T-cell (primary cell): ENCODE measurements around the gene TRIM14. TPM values are rescaled to one million over a fixed set of nuclear protein-coding genes. Genes with fewer than 3 reads are reported as not detected.
"Not testable (repeated sequence)": the region's sequence is repeated elsewhere in the genome, so short reads cannot be mapped to it uniquely, and the experiment has no call there.

Source experiments
- ATAC-seq, 4 experiments: fragments of 200-7000 bp in 3 of 4; fragments of 150-1000 bp in 1 of 4; cut with Tn5 transposase; replicated peaks in 1 of 4; 1 replicate in 3 of 4; 2 replicates in 1 of 4; pipeline ENCODE4 v1.10.0; 2021; ENCODE audit warnings: moderate library complexity in 3 of 4, mild to moderate bottlenecking in 2 of 4, moderate number of reproducible peaks in 1 of 4
- CTCF ChIA-PET, 2 donors: fragments of 300-600 bp; sonication (Branson Sonifier 250); formaldehyde crosslinking; loops; one replicate each; lab custom pipeline; 2022; ENCODE audit warnings: antibody characterized with exemption in 2 of 2; lab: Charles Lee
- POLR2A ChIA-PET, 2 donors: fragments of 300-600 bp; sonication (Branson Sonifier 250); formaldehyde crosslinking; loops; one replicate each; lab custom pipeline; 2022; ENCODE audit warnings: antibody characterized with exemption in 2 of 2; lab: Charles Lee
- DNase-seq, 35 experiments: peaks; one replicate each; pipeline versions ENCODE4 v3.0.0 to v3.0.0-alpha.2; 2013 to 2023
- H3K27ac ChIP-seq: one replicate; pipeline ENCODE4 v1.5.1; 2013; ENCODE audit warnings: low read length
- H3K27me3 ChIP-seq, 2 experiments: replicated peaks in 1 of 2; 1 replicate in 1 of 2; 2 replicates in 1 of 2; pipeline versions ENCODE4 v1.6.1 to v1.7.0; 2013; ENCODE audit warnings: low read length in 1 of 2, mixed read lengths in 1 of 2; ENCODE audit not compliant: control insufficient read depth in 2 of 2, insufficient read depth in 2 of 2; ENCODE audit errors: extremely low read depth in 1 of 2
- H3K36me3 ChIP-seq, 2 donors: 1 replicate in 1 of 2; 2 replicates in 1 of 2; pipeline versions ENCODE4 v1.6.1 to v1.7.0; 2013; ENCODE audit warnings: low read length in 1 of 2; ENCODE audit not compliant: control insufficient read depth in 2 of 2, insufficient read depth in 1 of 2; ENCODE audit errors: extremely low read depth in 1 of 2
- H3K4me1 ChIP-seq, 2 experiments: 1 replicate in 1 of 2; 2 replicates in 1 of 2; pipeline versions ENCODE4 v1.6.1 to v1.7.0; 2013; ENCODE audit warnings: low read length in 2 of 2, mixed read lengths in 1 of 2; ENCODE audit not compliant: insufficient read depth in 2 of 2, control insufficient read depth in 1 of 2; ENCODE audit errors: extremely low read depth in 1 of 2
- H3K4me3 ChIP-seq, 2 donors: 1 replicate in 1 of 2; 2 replicates in 1 of 2; pipeline versions ENCODE4 v1.5.1 to v1.7.0; 2013; ENCODE audit warnings: mild to moderate bottlenecking in 2 of 2, low read length in 1 of 2, moderate library complexity in 1 of 2; ENCODE audit not compliant: control insufficient read depth in 1 of 2; ENCODE audit errors: extremely low read depth in 1 of 2
- H3K9me3 ChIP-seq: 2 replicates; pipeline ENCODE4 v1.7.0; 2013
- H3K27ac Mint-ChIP-seq, 2 donors: one replicate each; pipeline ENCODE4 v1.8.0; 2020 to 2021; ENCODE audit warnings: mild to moderate bottlenecking in 2 of 2, mixed read lengths in 2 of 2
- H3K27me3 Mint-ChIP-seq, 2 donors: one replicate each; pipeline ENCODE4 v1.8.0; 2021 to 2022; ENCODE audit warnings: mixed read lengths in 2 of 2
- H3K36me3 Mint-ChIP-seq: one replicate; pipeline ENCODE4 v1.8.0; 2021; ENCODE audit warnings: mixed read lengths
- H3K4me1 Mint-ChIP-seq, 3 donors: one replicate each; pipeline ENCODE4 v1.8.0; 2020 to 2022; ENCODE audit warnings: mixed read lengths in 3 of 3, mild to moderate bottlenecking in 1 of 3
- H3K4me3 Mint-ChIP-seq, 3 donors: one replicate each; pipeline ENCODE4 v1.8.0; 2020 to 2022; ENCODE audit warnings: mild to moderate bottlenecking in 3 of 3, mixed read lengths in 3 of 3, moderate library complexity in 3 of 3
- H3K9me3 Mint-ChIP-seq, 3 donors: one replicate each; pipeline ENCODE4 v1.8.0; 2020 to 2022; ENCODE audit warnings: mixed read lengths in 3 of 3
- WGBS: methylation state at CpG from one replicate; pipeline ENCODE4 v1.1.5; 2013; ENCODE audit warnings: missing lambda C conversion rate; ENCODE audit not compliant: insufficient coverage; 5-methylcytosine and 5-hydroxymethylcytosine counted together
- total RNA-seq, 35 experiments: library from RNA in 6 of 35; stranded (reverse) in 6 of 35; fragments of 120-200 nt in 1 of 35; gene quantifications; one replicate each; pipeline versions ENCODE4 v1.2.1 to v1.2.4 and lab custom pipeline; 2013 to 2026

Gene TRIM14
- total RNA-seq, 5 donors from 2014 or later (not counting 1 experiment from before 2014, with no cell fraction given) = 75.7 to 98.9 (median 85.3) TPM

- H3K27ac Mint-ChIP-seq = no peak overlapping the region
- peaks cover 0 to 10% (median 0%) of the 10 kb centered on the region in 3 donors for H3K4me1 Mint-ChIP-seq
- no CpG with 5 or more reads among the region's 1 CpG for WGBS
- Histone ChIP-seq H3K4me1 (no peaks in the 10 kb centered on the region), H3K4me3 (no peak overlapping the region), H3K36me3 (peaks cover 0 to 2% of the 10 kb centered on the region in 2 donors), H3K9me3 (no peaks in the 10 kb centered on the region), H3K27me3 (no peaks in the 10 kb centered on the region), H3K27ac (no peak overlapping the region)
- no peak for DNase-seq
- H3K4me3 Mint-ChIP-seq = no peak overlapping the region
- ChIA-PET CTCF (interaction anchor here (0.6 to 0.7 kb wide), 2 partner anchors 9 to 99 kb away, joined by 3 to 9 read pairs; no protein-coding TSS in a partner anchor), POLR2A (no interaction called here)
- no peaks in the 10 kb centered on the region for H3K27me3 Mint-ChIP-seq
- peaks cover 13% of the 10 kb centered on the region for H3K36me3 Mint-ChIP-seq
- no peaks in the 10 kb centered on the region for H3K9me3 Mint-ChIP-seq
- no peak for ATAC-seq
Measured at GRCh38 chr9:98024702-98025101, 94.3 kb downstream of the TRIM14 start.

- no peak overlapping the region for H3K4me3 ChIP-seq
- POLR2A ChIA-PET = no interaction called here
- DNase-seq = no peak
- Mint-ChIP-seq H3K27ac (no peak overlapping the region), H3K4me1 (peaks cover 0 to 10% (median 0%) of the 10 kb centered on the region in 3 donors), H3K27me3 (no peaks in the 10 kb centered on the region), H3K4me3 (no peak overlapping the region), H3K36me3 (peaks cover 22% of the 10 kb centered on the region), H3K9me3 (no peaks in the 10 kb centered on the region)
- no peaks in the 10 kb centered on the region for H3K27me3 ChIP-seq
- CTCF ChIA-PET = no interaction called here
- ATAC-seq = no peak
- H3K4me1 ChIP-seq = no peaks in the 10 kb centered on the region
- no peaks in the 10 kb centered on the region for H3K9me3 ChIP-seq
- no peak overlapping the region for H3K27ac ChIP-seq
- H3K36me3 ChIP-seq = peaks cover 0 to 21% of the 10 kb centered on the region in 2 donors
- 100% methylated on average over 3 of the region's 8 CpGs for WGBS
Measured at GRCh38 chr9:98022447-98022846, 96.6 kb downstream of the TRIM14 start.

GRCh38 chr9:98021306-98022040 lies 97.5 kb downstream of the TRIM14 start:
- Histone ChIP-seq H3K9me3 (no peaks in the 10 kb centered on the region), H3K27me3 (no peaks in the 10 kb centered on the region), H3K27ac (no peak overlapping the region), H3K36me3 (peaks cover 0 to 31% of the 10 kb centered on the region in 2 donors), H3K4me1 (no peaks in the 10 kb centered on the region), H3K4me3 (no peak overlapping the region)
- 94% methylated on average over 7 of the region's 8 CpGs for WGBS
- peaks cover 0 to 10% (median 0%) of the 10 kb centered on the region in 3 donors for H3K4me1 Mint-ChIP-seq
- no peak for ATAC-seq
- DNase-seq = no peak
- no peaks in the 10 kb centered on the region for H3K9me3 Mint-ChIP-seq
- ChIA-PET CTCF (no interaction called here), POLR2A (no interaction called here)
- H3K4me3 Mint-ChIP-seq = peak overlapping the region in 1 of 3 donors; percentile 28
- H3K36me3 Mint-ChIP-seq = peaks cover 28% of the 10 kb centered on the region
- no peaks in the 10 kb centered on the region for H3K27me3 Mint-ChIP-seq
- H3K27ac Mint-ChIP-seq = peak overlapping the region in 1 of 2 donors; percentile 17

- Mint-ChIP-seq H3K27ac (no peak overlapping the region), H3K27me3 (no peaks in the 10 kb centered on the region), H3K4me3 (no peak overlapping the region), H3K9me3 (no peaks in the 10 kb centered on the region), H3K36me3 (peaks cover 31% of the 10 kb centered on the region), H3K4me1 (peaks cover 0 to 5% (median 0%) of the 10 kb centered on the region in 3 donors)
- 92% methylated on average over 7 of the region's 8 CpGs for WGBS
- Histone ChIP-seq H3K27ac (no peak overlapping the region), H3K4me1 (no peaks in the 10 kb centered on the region), H3K27me3 (no peaks in the 10 kb centered on the region), H3K4me3 (no peak overlapping the region), H3K9me3 (no peaks in the 10 kb centered on the region), H3K36me3 (peaks cover 0 to 36% of the 10 kb centered on the region in 2 donors)
- DNase-seq (no peak), ATAC-seq (peak in 1 of 4 experiments; percentile 34)
- POLR2A ChIA-PET = interaction anchor here in 1 of 2 donors (1.1 kb wide), 1 partner anchor 25 kb away, joined by 3 read pairs; no protein-coding TSS in a partner anchor
- CTCF ChIA-PET = no interaction called here
Measured at GRCh38 chr9:98020476-98021145, 98.4 kb downstream of the TRIM14 start.

- ATAC-seq, H3K4me3 ChIP-seq, H3K4me3 Mint-ChIP-seq, H3K27ac Mint-ChIP-seq, H3K4me1 Mint-ChIP-seq, CTCF ChIA-PET, H3K27me3 ChIP-seq, H3K27ac ChIP-seq, H3K27me3 Mint-ChIP-seq, DNase-seq, H3K4me1 ChIP-seq, H3K9me3 Mint-ChIP-seq, H3K9me3 ChIP-seq: not testable (repeated sequence)
- POLR2A ChIA-PET = interaction anchor here in 1 of 2 donors (1.1 kb wide), 1 partner anchor 25 kb away, joined by 3 read pairs; no protein-coding TSS in a partner anchor
- 100% methylated on average over 3 of the region's 5 CpGs for WGBS
- peaks cover 3 to 41% of the 10 kb centered on the region in 2 donors for H3K36me3 ChIP-seq
- peaks cover 38% of the 10 kb centered on the region for H3K36me3 Mint-ChIP-seq
Measured at GRCh38 chr9:98019869-98020268, 99.2 kb downstream of the TRIM14 start.
